HEK293 (cell line): ENCODE measurements around the gene NOP10.
A peak's percentile ranks its signal among the peaks of the same experiment; 100 is the strongest.

Experiments
- KLF7 ChIP-seq: fragments of 450-650 bp; formaldehyde crosslinking; IDR thresholded peaks from 2 replicates; pipeline ENCODE4 v1.5.1; 2016; ENCODE audit warnings: missing biosample characterization, missing genetic modification characterization, borderline replicate concordance
- MEIS1 ChIP-seq: sonication (generic); formaldehyde crosslinking; IDR thresholded peaks from 2 replicates; pipeline ENCODE4 v1.8.1; 2022; ENCODE audit warnings: missing genetic modification reagents, mild to moderate bottlenecking, borderline replicate concordance
- PRDM1 ChIP-seq: fragments of 450-650 bp; formaldehyde crosslinking; IDR thresholded peaks from 2 replicates; pipeline ENCODE4; 2016; ENCODE audit warnings: missing biosample characterization, missing genetic modification characterization
- REPIN1 ChIP-seq: fragments of 450-650 bp; formaldehyde crosslinking; IDR thresholded peaks from 2 replicates; pipeline ENCODE4 v1.5.1; 2017; ENCODE audit warnings: missing biosample characterization, missing genetic modification characterization, low read depth
- TCF7L2 ChIP-seq: IDR thresholded peaks from 2 replicates; pipeline ENCODE4 v1.6.1; 2011; ENCODE audit warnings: low read depth, mild to moderate bottlenecking, inconsistent platforms, low read length, moderate library complexity, borderline replicate concordance
- ZEB2 ChIP-seq: fragments of 450-650 bp; formaldehyde crosslinking; IDR thresholded peaks from 2 replicates; pipeline ENCODE4 v1.5.1; 2016; ENCODE audit warnings: missing biosample characterization, missing genetic modification characterization
- ZFP41 ChIP-seq: fragments of 450-650 bp; formaldehyde crosslinking; IDR thresholded peaks from 2 replicates; pipeline ENCODE4 v1.5.1; 2016; ENCODE audit warnings: missing biosample characterization, missing genetic modification characterization, borderline replicate concordance
- ZNF132 ChIP-seq: fragments of 450-650 bp; formaldehyde crosslinking; IDR thresholded peaks from 2 replicates; pipeline ENCODE4 v1.5.1; 2017; ENCODE audit warnings: missing biosample characterization, missing genetic modification characterization, borderline replicate concordance
- ZNF184 ChIP-seq: fragments of 450-650 bp; IDR thresholded peaks from 2 replicates; pipeline ENCODE4 v1.5.1; 2018; ENCODE audit warnings: missing biosample characterization, mild to moderate bottlenecking, missing genetic modification characterization
- ZNF391 ChIP-seq: fragments of 450-650 bp; formaldehyde crosslinking; IDR thresholded peaks from 2 replicates; pipeline ENCODE4 v1.5.1; 2016; ENCODE audit warnings: low read depth, missing biosample characterization, missing genetic modification characterization, borderline replicate concordance
- ZNF555 ChIP-seq: fragments of 450-650 bp; formaldehyde crosslinking; conservative IDR thresholded peaks from 2 replicates; pipeline ENCODE4 v1.5.1; 2017; ENCODE audit warnings: missing biosample characterization, mild to moderate bottlenecking, missing genetic modification characterization, inconsistent platforms
- ZSCAN23 ChIP-seq: fragments of 450-650 bp; formaldehyde crosslinking; IDR thresholded peaks from 2 replicates; pipeline ENCODE4 v1.5.1; 2016; ENCODE audit warnings: missing biosample characterization, missing genetic modification characterization
- TF ChIP-seq, protein P1 (sequence below): fragments of 450-650 bp; formaldehyde crosslinking; IDR thresholded peaks from 2 replicates; pipeline ENCODE4 v1.5.1; 2016; ENCODE audit warnings: missing biosample characterization, missing genetic modification characterization
- TF ChIP-seq, protein P2 (sequence below): fragments of 450-650 bp; formaldehyde crosslinking; IDR thresholded peaks from 2 replicates; pipeline ENCODE4 v1.5.1; 2016; ENCODE audit warnings: missing biosample characterization, missing genetic modification characterization
- TF ChIP-seq, protein P3 (sequence below): fragments of 450-650 bp; formaldehyde crosslinking; IDR thresholded peaks from 2 replicates; pipeline ENCODE4 v1.5.1; 2016; ENCODE audit warnings: missing biosample characterization, missing genetic modification characterization
- TF ChIP-seq, protein P4 (sequence below): fragments of 450-650 bp; formaldehyde crosslinking; IDR thresholded peaks from 2 replicates; pipeline ENCODE4 v1.5.1; 2016; ENCODE audit warnings: missing biosample characterization, missing genetic modification characterization
- TF ChIP-seq, protein P5 (sequence below): fragments of 450-650 bp; formaldehyde crosslinking; IDR thresholded peaks from 2 replicates; pipeline ENCODE4 v1.5.1; 2016; ENCODE audit warnings: missing biosample characterization, missing genetic modification characterization, borderline replicate concordance
- TF ChIP-seq, protein P6 (sequence below): fragments of 450-650 bp; formaldehyde crosslinking; IDR thresholded peaks from 2 replicates; pipeline ENCODE4 v1.5.1; 2016; ENCODE audit warnings: missing biosample characterization, missing genetic modification characterization, borderline replicate concordance

The NOP10 gene

DNA sequence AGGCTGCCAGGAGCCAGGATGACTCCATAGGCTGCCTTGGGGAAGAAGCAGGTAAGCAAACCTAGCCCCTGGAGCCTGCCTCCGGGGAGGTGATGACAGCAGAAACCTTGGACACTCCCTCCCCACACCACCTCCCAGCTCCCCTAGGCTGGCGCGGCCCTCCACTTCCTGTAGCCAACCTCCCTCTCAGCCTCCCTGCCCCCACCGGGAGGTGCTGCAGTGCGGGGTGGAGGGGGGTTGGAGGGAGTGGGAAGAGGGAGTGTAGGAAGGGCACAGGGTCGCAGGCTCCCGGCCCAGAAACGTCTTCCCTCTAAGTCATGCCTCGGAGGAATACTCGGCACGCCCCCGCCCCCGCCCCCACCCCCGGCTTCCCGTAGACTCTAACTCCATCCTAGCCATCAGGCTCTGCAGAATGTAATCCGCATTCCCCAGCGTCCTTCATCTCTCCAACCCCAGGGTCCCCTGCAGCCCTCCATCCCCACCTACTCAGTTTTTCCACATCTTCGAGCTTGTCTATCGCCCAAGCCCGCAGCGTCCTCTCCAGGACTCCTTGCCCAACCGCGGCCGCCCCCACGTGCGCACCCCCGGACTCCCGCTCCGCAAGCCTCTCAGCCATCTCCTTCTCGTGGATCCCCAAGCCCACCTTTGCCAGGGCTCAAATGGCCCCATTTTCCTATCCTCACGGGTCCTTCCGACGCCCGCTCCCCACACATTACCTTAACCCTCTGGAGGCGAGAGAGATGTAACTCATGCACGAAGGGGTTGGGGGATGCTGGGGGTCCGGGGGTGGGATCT lies 23.5 kb upstream of the NOP10 start (continued):
- TF ChIP-seq, protein P1, sequence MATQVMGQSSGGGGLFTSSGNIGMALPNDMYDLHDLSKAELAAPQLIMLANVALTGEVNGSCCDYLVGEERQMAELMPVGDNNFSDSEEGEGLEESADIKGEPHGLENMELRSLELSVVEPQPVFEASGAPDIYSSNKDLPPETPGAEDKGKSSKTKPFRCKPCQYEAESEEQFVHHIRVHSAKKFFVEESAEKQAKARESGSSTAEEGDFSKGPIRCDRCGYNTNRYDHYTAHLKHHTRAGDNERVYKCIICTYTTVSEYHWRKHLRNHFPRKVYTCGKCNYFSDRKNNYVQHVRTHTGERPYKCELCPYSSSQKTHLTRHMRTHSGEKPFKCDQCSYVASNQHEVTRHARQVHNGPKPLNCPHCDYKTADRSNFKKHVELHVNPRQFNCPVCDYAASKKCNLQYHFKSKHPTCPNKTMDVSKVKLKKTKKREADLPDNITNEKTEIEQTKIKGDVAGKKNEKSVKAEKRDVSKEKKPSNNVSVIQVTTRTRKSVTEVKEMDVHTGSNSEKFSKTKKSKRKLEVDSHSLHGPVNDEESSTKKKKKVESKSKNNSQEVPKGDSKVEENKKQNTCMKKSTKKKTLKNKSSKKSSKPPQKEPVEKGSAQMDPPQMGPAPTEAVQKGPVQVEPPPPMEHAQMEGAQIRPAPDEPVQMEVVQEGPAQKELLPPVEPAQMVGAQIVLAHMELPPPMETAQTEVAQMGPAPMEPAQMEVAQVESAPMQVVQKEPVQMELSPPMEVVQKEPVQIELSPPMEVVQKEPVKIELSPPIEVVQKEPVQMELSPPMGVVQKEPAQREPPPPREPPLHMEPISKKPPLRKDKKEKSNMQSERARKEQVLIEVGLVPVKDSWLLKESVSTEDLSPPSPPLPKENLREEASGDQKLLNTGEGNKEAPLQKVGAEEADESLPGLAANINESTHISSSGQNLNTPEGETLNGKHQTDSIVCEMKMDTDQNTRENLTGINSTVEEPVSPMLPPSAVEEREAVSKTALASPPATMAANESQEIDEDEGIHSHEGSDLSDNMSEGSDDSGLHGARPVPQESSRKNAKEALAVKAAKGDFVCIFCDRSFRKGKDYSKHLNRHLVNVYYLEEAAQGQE (tag by site-specific recombination) = no peak
- TF ChIP-seq REPIN1 (tag by site-specific recombination) = no peak
- TF ChIP-seq, protein P2, sequence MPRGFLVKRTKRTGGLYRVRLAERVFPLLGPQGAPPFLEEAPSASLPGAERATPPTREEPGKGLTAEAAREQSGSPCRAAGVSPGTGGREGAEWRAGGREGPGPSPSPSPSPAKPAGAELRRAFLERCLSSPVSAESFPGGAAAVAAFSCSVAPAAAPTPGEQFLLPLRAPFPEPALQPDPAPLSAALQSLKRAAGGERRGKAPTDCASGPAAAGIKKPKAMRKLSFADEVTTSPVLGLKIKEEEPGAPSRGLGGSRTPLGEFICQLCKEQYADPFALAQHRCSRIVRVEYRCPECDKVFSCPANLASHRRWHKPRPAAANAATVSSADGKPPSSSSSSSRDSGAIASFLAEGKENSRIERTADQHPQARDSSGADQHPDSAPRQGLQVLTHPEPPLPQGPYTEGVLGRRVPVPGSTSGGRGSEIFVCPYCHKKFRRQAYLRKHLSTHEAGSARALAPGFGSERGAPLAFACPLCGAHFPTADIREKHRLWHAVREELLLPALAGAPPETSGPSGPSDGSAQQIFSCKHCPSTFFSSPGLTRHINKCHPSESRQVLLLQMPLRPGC (tag by site-specific recombination) = no peak
- no peak for TF ChIP-seq ZSCAN23 (tag by site-specific recombination)
- TF ChIP-seq TCF7L2 = no peak
- no peak for TF ChIP-seq ZNF184 (tag by site-specific recombination)
- TF ChIP-seq, protein P3, sequence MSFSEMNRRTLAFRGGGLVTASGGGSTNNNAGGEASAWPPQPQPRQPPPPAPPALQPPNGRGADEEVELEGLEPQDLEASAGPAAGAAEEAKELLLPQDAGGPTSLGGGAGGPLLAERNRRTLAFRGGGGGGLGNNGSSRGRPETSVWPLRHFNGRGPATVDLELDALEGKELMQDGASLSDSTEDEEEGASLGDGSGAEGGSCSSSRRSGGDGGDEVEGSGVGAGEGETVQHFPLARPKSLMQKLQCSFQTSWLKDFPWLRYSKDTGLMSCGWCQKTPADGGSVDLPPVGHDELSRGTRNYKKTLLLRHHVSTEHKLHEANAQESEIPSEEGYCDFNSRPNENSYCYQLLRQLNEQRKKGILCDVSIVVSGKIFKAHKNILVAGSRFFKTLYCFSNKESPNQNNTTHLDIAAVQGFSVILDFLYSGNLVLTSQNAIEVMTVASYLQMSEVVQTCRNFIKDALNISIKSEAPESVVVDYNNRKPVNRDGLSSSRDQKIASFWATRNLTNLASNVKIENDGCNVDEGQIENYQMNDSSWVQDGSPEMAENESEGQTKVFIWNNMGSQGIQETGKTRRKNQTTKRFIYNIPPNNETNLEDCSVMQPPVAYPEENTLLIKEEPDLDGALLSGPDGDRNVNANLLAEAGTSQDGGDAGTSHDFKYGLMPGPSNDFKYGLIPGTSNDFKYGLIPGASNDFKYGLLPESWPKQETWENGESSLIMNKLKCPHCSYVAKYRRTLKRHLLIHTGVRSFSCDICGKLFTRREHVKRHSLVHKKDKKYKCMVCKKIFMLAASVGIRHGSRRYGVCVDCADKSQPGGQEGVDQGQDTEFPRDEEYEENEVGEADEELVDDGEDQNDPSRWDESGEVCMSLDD = no peak
- no peak for TF ChIP-seq KLF7 (tag by site-specific recombination)
- TF ChIP-seq, protein P4, sequence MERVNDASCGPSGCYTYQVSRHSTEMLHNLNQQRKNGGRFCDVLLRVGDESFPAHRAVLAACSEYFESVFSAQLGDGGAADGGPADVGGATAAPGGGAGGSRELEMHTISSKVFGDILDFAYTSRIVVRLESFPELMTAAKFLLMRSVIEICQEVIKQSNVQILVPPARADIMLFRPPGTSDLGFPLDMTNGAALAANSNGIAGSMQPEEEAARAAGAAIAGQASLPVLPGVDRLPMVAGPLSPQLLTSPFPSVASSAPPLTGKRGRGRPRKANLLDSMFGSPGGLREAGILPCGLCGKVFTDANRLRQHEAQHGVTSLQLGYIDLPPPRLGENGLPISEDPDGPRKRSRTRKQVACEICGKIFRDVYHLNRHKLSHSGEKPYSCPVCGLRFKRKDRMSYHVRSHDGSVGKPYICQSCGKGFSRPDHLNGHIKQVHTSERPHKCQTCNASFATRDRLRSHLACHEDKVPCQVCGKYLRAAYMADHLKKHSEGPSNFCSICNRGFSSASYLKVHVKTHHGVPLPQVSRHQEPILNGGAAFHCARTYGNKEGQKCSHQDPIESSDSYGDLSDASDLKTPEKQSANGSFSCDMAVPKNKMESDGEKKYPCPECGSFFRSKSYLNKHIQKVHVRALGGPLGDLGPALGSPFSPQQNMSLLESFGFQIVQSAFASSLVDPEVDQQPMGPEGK = peak; percentile 47; the same call in 1 of the 2 replicates
- TF ChIP-seq ZNF391 (tag by site-specific recombination) = no peak
- no peak for TF ChIP-seq MEIS1
- no peak for TF ChIP-seq ZNF555 (tag by site-specific recombination)
- no peak for TF ChIP-seq ZNF132 (tag by site-specific recombination)
- TF ChIP-seq PRDM1 (tag by site-specific recombination) = no peak
- no peak for TF ChIP-seq ZFP41
- TF ChIP-seq, protein P5, sequence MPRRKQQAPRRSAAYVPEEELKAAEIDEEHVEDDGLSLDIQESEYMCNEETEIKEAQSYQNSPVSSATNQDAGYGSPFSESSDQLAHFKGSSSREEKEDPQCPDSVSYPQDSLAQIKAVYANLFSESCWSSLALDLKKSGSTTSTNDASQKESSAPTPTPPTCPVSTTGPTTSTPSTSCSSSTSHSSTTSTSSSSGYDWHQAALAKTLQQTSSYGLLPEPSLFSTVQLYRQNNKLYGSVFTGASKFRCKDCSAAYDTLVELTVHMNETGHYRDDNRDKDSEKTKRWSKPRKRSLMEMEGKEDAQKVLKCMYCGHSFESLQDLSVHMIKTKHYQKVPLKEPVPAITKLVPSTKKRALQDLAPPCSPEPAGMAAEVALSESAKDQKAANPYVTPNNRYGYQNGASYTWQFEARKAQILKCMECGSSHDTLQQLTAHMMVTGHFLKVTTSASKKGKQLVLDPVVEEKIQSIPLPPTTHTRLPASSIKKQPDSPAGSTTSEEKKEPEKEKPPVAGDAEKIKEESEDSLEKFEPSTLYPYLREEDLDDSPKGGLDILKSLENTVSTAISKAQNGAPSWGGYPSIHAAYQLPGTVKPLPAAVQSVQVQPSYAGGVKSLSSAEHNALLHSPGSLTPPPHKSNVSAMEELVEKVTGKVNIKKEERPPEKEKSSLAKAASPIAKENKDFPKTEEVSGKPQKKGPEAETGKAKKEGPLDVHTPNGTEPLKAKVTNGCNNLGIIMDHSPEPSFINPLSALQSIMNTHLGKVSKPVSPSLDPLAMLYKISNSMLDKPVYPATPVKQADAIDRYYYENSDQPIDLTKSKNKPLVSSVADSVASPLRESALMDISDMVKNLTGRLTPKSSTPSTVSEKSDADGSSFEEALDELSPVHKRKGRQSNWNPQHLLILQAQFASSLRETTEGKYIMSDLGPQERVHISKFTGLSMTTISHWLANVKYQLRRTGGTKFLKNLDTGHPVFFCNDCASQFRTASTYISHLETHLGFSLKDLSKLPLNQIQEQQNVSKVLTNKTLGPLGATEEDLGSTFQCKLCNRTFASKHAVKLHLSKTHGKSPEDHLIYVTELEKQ (tag by site-specific recombination) = no peak
- no peak for TF ChIP-seq ZEB2 (tag by site-specific recombination)
- TF ChIP-seq, protein P6, sequence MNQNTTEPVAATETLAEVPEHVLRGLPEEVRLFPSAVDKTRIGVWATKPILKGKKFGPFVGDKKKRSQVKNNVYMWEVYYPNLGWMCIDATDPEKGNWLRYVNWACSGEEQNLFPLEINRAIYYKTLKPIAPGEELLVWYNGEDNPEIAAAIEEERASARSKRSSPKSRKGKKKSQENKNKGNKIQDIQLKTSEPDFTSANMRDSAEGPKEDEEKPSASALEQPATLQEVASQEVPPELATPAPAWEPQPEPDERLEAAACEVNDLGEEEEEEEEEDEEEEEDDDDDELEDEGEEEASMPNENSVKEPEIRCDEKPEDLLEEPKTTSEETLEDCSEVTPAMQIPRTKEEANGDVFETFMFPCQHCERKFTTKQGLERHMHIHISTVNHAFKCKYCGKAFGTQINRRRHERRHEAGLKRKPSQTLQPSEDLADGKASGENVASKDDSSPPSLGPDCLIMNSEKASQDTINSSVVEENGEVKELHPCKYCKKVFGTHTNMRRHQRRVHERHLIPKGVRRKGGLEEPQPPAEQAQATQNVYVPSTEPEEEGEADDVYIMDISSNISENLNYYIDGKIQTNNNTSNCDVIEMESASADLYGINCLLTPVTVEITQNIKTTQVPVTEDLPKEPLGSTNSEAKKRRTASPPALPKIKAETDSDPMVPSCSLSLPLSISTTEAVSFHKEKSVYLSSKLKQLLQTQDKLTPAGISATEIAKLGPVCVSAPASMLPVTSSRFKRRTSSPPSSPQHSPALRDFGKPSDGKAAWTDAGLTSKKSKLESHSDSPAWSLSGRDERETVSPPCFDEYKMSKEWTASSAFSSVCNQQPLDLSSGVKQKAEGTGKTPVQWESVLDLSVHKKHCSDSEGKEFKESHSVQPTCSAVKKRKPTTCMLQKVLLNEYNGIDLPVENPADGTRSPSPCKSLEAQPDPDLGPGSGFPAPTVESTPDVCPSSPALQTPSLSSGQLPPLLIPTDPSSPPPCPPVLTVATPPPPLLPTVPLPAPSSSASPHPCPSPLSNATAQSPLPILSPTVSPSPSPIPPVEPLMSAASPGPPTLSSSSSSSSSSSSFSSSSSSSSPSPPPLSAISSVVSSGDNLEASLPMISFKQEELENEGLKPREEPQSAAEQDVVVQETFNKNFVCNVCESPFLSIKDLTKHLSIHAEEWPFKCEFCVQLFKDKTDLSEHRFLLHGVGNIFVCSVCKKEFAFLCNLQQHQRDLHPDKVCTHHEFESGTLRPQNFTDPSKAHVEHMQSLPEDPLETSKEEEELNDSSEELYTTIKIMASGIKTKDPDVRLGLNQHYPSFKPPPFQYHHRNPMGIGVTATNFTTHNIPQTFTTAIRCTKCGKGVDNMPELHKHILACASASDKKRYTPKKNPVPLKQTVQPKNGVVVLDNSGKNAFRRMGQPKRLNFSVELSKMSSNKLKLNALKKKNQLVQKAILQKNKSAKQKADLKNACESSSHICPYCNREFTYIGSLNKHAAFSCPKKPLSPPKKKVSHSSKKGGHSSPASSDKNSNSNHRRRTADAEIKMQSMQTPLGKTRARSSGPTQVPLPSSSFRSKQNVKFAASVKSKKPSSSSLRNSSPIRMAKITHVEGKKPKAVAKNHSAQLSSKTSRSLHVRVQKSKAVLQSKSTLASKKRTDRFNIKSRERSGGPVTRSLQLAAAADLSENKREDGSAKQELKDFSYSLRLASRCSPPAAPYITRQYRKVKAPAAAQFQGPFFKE (tag by site-specific recombination) = no peak
